GM12891 (cell line): ENCODE results near the gene LTBP3.
"Not testable (repeated sequence)": the region's sequence is repeated elsewhere in the genome, so short reads cannot be mapped to it uniquely, and the experiment has no call there.

Experiments used
- POLR2A ChIP-seq: IDR thresholded peaks from 2 replicates; pipeline ENCODE4 v1.6.1; 2011; ENCODE audit warnings: low read depth, low read length, control low read depth
- POLR2AphosphoS5 ChIP-seq: IDR thresholded peaks from 2 replicates; pipeline ENCODE4 v1.6.1; 2011; ENCODE audit warnings: low read depth, low read length, control low read depth
- SPI1 ChIP-seq: IDR thresholded peaks from 2 replicates; pipeline ENCODE4 v1.6.1; 2011; ENCODE audit warnings: low read depth, low read length, control low read depth
- TAF1 ChIP-seq: IDR thresholded peaks from 2 replicates; pipeline ENCODE4 v1.6.1; 2011; ENCODE audit warnings: low read depth, low read length, control low read depth

DNA sequence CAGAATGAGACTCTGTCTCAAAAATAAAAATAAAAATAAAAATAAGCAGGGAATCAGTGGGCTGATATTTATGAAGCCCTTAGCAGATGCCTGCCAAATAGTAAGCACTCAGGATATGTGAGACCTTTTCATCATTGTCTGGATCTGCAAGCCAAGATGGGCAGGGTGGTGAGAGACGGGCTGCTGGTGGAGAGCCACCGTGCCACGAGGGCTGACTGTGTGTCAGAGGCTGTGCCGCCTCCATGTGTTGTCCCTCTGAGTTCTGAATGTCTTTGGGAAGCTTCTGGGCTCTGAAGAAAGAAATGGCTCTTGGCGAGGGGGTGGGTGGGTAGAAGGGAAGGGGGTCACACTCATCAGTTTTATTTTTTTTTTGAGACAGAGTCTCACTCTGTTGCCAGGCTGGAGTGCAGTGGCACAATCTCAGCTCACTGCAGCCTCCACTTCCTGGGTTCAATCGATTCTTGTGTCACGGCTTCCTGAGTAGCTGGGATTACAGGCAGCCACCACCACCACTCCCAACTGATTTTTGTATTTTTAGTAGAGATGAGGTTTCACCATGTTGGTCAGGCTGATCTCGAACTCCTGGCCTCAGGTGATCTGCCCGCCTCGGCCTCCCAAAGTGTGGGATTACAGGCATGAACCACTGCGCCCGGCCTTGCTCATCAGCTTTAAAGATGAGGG is 6.9 kb upstream of the LTBP3 start:
- not testable (repeated sequence) for TF ChIP-seq POLR2A, POLR2AphosphoS5, TAF1, SPI1
